ENCODE measurements around the gene SMTN. TPM values are rescaled to one million over a fixed set of nuclear protein-coding genes. Genes with fewer than 3 reads are reported as not detected.

SMTN gene
- total and polyA plus RNA-seq, 7 donors, result 23.8 to 1,789 (median 987) TPM

DNA sequence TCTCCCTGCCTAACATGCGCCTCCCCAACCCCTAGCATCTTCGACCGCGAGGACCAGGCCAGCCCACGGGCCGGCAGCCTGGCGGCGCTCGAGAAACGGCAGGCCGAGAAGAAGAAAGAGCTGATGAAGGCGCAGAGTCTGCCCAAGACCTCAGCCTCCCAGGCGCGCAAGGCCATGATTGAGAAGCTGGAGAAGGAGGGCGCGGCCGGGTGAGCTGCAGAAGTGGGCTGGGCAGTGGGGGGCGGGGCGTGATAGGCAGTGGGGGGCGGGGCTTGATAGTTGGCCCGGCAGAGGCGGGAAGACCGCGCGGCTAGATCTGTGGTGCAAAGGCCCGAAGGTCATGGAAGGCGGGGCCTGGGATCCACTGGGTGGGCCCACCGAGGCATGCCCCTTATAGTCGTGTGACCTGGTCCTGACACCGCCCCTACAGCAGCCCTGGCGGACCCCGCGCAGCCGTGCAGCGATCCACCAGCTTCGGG lies 17.6 kb downstream of the SMTN start:
- intact Hi-C loops (cut with DNase I), result no loop called here
- WGBS, 2 donors, result 57 to 73% methylated on average over 36 of the region's 36 CpGs
- peak; percentile 92 for DNase-seq
- Histone ChIP-seq H3K9me3 (no peaks in the 10 kb centered on the region), H3K36me3 (peaks cover 68 to 87% (median 71%) of the 10 kb centered on the region in 4 donors), H3K4me1 (peaks cover 0 to 97% (median 92%) of the 10 kb centered on the region in 4 donors), H3K27me3 (no peaks in the 10 kb centered on the region), H3K27ac (peak overlapping the region; percentile 96 to 100 (median 99)), H3K4me3 (peak overlapping the region in 2 of 4 donors; percentile 11 to 16)
- TF ChIP-seq EP300 (IDR thresholded peaks at IDR 0.05) (no peak), POLR2AphosphoS5 (IDR thresholded peaks at IDR 0.05) (peak; percentile 73 to 78 (median 75))

GRCh38 chr22:31099386-31099785 lies 18.3 kb downstream of the SMTN start:
- Histone ChIP-seq H3K4me3 (peak overlapping the region in 1 of 4 donors; percentile 11), H3K27me3 (no peaks in the 10 kb centered on the region), H3K4me1 (peaks cover 0 to 98% (median 96%) of the 10 kb centered on the region in 4 donors), H3K36me3 (peaks cover 66 to 87% (median 68%) of the 10 kb centered on the region in 4 donors), H3K9me3 (no peaks in the 10 kb centered on the region), H3K27ac (peak overlapping the region; percentile 96 to 100 (median 99))
- TF ChIP-seq, protein P1, sequence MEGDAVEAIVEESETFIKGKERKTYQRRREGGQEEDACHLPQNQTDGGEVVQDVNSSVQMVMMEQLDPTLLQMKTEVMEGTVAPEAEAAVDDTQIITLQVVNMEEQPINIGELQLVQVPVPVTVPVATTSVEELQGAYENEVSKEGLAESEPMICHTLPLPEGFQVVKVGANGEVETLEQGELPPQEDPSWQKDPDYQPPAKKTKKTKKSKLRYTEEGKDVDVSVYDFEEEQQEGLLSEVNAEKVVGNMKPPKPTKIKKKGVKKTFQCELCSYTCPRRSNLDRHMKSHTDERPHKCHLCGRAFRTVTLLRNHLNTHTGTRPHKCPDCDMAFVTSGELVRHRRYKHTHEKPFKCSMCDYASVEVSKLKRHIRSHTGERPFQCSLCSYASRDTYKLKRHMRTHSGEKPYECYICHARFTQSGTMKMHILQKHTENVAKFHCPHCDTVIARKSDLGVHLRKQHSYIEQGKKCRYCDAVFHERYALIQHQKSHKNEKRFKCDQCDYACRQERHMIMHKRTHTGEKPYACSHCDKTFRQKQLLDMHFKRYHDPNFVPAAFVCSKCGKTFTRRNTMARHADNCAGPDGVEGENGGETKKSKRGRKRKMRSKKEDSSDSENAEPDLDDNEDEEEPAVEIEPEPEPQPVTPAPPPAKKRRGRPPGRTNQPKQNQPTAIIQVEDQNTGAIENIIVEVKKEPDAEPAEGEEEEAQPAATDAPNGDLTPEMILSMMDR (IDR thresholded peaks at IDR 0.05), result no peak
- TF ChIP-seq EP300 (IDR thresholded peaks at IDR 0.05), result no peak
- TF ChIP-seq POLR2AphosphoS5 (IDR thresholded peaks at IDR 0.05), result peak in 2 of 4 donors; percentile 24 to 26
- TF ChIP-seq POLR2A (IDR thresholded peaks at IDR 0.05), result no peak
- intact Hi-C loops (cut with DNase I), result no loop called here
- 95 to 97% methylated on average over 6 of the region's 6 CpGs for WGBS, 2 donors
- DNase-seq, result no peak

DNA sequence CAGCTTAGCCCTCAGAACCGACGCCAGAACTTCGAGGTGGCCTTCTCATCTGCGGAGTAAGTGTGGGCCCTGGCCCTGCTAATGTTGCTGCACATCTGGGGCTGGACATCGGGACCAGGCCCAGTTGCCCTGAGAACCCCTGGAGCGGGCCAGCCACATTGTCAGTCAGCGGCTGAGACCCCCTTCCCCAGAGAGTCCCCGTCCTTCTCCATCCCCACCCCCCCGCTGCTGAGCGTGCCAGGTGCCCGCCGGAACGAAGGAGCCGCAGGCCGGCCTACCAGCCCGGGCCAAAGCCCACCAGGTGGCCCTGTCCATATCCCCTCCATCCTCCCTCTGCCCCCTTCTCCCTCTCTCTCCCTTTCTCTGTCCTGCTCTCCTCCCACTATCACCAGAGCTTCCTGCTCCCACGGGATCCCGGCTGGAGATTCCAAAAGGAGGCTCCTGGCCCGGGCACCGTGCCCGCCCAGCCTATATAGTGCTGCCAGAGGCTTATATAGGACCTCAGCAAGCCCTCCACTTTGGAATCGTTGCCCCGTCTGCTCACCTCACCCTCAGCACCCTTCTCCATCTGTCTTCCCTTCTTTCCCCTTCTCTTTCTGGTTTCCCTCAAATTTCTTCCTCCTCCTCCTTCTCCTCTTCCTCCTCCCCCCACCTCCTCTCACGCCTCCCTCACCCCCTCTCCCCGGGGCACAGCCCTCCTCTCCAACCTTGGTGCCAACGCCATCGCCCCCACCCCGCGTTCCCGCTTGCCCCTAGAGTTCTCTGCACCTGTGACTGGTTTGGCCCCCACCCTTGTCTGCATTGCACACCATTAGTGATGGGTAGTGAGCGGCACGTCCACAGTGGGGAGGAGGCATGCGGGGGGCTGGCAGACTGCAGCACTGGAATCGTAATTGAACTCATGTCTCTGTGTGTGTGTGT lies 19.0 kb downstream of the SMTN start:
- TF ChIP-seq POLR2A (IDR thresholded peaks at IDR 0.05), result no peak
- peak in 2 of 4 donors; percentile 19 to 35 for TF ChIP-seq POLR2AphosphoS5 (IDR thresholded peaks at IDR 0.05)
- TF ChIP-seq EP300 (IDR thresholded peaks at IDR 0.05), result no peak
- Histone ChIP-seq H3K36me3 (peaks cover 63 to 87% (median 64%) of the 10 kb centered on the region in 4 donors), H3K4me3 (no peak overlapping the region), H3K9me3 (no peaks in the 10 kb centered on the region), H3K27me3 (no peaks in the 10 kb centered on the region), H3K4me1 (peaks cover 0 to 98% (median 96%) of the 10 kb centered on the region in 4 donors), H3K27ac (peak overlapping the region; percentile 96 to 100 (median 99))
- intact Hi-C loops (cut with DNase I), result no loop called here
- WGBS, 2 donors, result 94 to 95% methylated on average over 34 of the region's 34 CpGs
- peak; percentile 71 for DNase-seq

DNA sequence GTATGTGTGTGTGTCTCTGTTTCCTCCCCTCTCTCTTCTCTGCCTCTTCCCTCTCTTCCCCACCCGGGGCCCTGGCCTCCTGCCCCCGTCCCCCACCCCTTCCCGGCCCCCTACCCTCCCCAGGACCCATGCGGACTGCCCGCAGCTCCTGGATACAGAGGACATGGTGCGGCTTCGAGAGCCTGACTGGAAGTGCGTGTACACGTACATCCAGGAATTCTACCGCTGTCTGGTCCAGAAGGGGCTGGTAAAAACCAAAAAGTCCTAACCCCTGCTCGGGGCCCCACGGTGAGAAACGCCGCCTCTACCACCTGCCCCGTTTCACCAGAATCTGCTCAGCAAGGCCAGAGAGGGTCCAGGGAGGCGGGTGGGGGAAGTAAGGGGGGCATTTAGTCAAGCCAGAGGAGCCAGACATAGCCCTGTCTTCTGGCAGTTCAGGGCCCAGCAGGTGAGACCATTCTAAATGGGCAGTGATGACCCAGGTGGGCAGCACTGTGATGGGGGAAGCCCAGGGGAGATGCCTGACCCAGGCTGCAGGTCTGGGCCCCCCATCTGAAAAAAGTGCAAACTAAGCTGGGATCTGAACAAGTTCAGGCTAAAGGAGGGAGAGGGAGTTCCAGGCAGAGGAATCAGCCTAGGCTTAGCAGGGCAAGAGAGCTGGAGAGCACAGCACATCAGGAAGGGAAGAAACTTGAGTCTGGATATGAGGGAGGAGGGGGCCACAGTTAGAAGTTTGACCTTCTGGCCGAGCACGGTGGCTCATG lies 19.8 kb downstream of the SMTN start:
- Histone ChIP-seq H3K36me3 (peaks cover 55 to 85% (median 56%) of the 10 kb centered on the region in 4 donors), H3K9me3 (no peaks in the 10 kb centered on the region), H3K27me3 (no peaks in the 10 kb centered on the region), H3K4me1 (peaks cover 0 to 96% (median 95%) of the 10 kb centered on the region in 4 donors), H3K27ac (peak overlapping the region; percentile 96 to 100 (median 99)), H3K4me3 (no peak overlapping the region)
- TF ChIP-seq, protein P1 (IDR thresholded peaks at IDR 0.05), result no peak
- TF ChIP-seq POLR2AphosphoS5 (IDR thresholded peaks at IDR 0.05), result peak in 2 of 4 donors; percentile 35 to 47
- TF ChIP-seq POLR2A (IDR thresholded peaks at IDR 0.05), result no peak
- TF ChIP-seq EP300 (IDR thresholded peaks at IDR 0.05), result no peak
- 94 to 95% methylated on average over 18 of the region's 18 CpGs for WGBS, 2 donors
- intact Hi-C loops (cut with DNase I), result no loop called here
- no peak for DNase-seq

GRCh38 chr22:31102441-31103081 lies 21.4 kb downstream of the SMTN start:
- H3K27ac ChIP-seq, result peak overlapping the region; percentile 96 to 100 (median 99)
- TF ChIP-seq POLR2AphosphoS5 (IDR thresholded peaks at IDR 0.05) (peak; percentile 86 to 93 (median 90)), POLR2A (IDR thresholded peaks at IDR 0.05) (peak in 1 of 2 donors; percentile 36), EP300 (IDR thresholded peaks at IDR 0.05) (peak in 3 of 4 donors; percentile 85 to 96 (median 90))
- TF ChIP-seq, protein P1 (IDR thresholded peaks at IDR 0.05), result no peak
- peak; percentile 99 for DNase-seq
- intact Hi-C loops (cut with DNase I), result no loop called here
- H3K36me3 ChIP-seq, result peaks cover 39 to 69% (median 40%) of the 10 kb centered on the region in 4 donors
- H3K4me3 ChIP-seq, result no peak overlapping the region
- no peaks in the 10 kb centered on the region for H3K27me3 ChIP-seq
- H3K4me1 ChIP-seq, result peaks cover 0 to 84% (median 80%) of the 10 kb centered on the region in 4 donors
- H3K9me3 ChIP-seq, result no peaks in the 10 kb centered on the region
- 77 to 78% methylated on average over 8 of the region's 8 CpGs for WGBS, 2 donors
